GM12878 (cell line): ENCODE data around the gene VEGFB. TPM values are rescaled to one million over a fixed set of nuclear protein-coding genes. Genes with fewer than 3 reads are reported as not detected.

ENCODE experiments used
- BMI1 ChIP-seq: fragments of 450-650 bp; IDR thresholded peaks from 2 replicates; pipeline ENCODE4 v1.6.1; 2016; ENCODE audit warnings: mild to moderate bottlenecking, moderate library complexity, borderline replicate concordance
- CBX5 ChIP-seq: sonication (generic); IDR thresholded peaks from 2 replicates; pipeline ENCODE4 v1.6.1; 2016; ENCODE audit warnings: low read depth, moderate library complexity, mild to moderate bottlenecking, inconsistent platforms
- CREB1 ChIP-seq: IDR thresholded peaks from 2 replicates; pipeline ENCODE4 v1.6.1; 2012; ENCODE audit warnings: low read depth, mild to moderate bottlenecking, inconsistent platforms
- EGR1 ChIP-seq, 2 experiments: IDR thresholded peaks; 1 replicate in 1 of 2; 2 replicates in 1 of 2; pipeline ENCODE4 v1.6.1; 2011 to 2012; ENCODE audit warnings: low read depth in 2 of 2, low read length in 2 of 2, borderline replicate concordance in 1 of 2, mild to moderate bottlenecking in 1 of 2, moderate library complexity in 1 of 2
- EP300 ChIP-seq, 2 experiments: fragments of 150-350 bp in 1 of 2; IDR thresholded peaks; 2 replicates each; pipeline ENCODE4 v1.6.1; 2011 to 2012; ENCODE audit warnings: low read depth in 2 of 2, low read length in 2 of 2, borderline replicate concordance in 1 of 2, improper control_type of control experiment in 1 of 2, inconsistent platforms in 1 of 2; ENCODE audit not compliant: control insufficient read depth in 1 of 2
- KDM1A ChIP-seq: fragments of 200-600 bp; sonication (generic); IDR thresholded peaks from 2 replicates; pipeline ENCODE4 v1.6.1; 2016; ENCODE audit warnings: borderline replicate concordance
- NRF1 ChIP-seq: conservative IDR thresholded peaks from 2 replicates; pipeline ENCODE4 v1.6.1; 2011; ENCODE audit warnings: mild to moderate bottlenecking, low read depth, low read length, improper control_type of control experiment
- PAX8 ChIP-seq: fragments of 450-650 bp; IDR thresholded peaks from 2 replicates; pipeline ENCODE4 v1.6.1; 2017; ENCODE audit warnings: mild to moderate bottlenecking, moderate library complexity
- RB1 ChIP-seq: fragments of 450-650 bp; formaldehyde crosslinking; IDR thresholded peaks from 2 replicates; pipeline ENCODE4 v1.6.1; 2017; ENCODE audit warnings: mild to moderate bottlenecking, borderline replicate concordance
- SPI1 ChIP-seq: IDR thresholded peaks from 2 replicates; pipeline ENCODE4 v1.6.1; 2011; ENCODE audit warnings: low read depth, mild to moderate bottlenecking, low read length, moderate library complexity, borderline replicate concordance; ENCODE audit not compliant: insufficient read depth
- SUPT20H ChIP-seq: IDR thresholded peaks from 2 replicates; pipeline ENCODE4 v1.6.1; 2011; ENCODE audit warnings: low read depth, mild to moderate bottlenecking, low read length, moderate library complexity, borderline replicate concordance; ENCODE audit not compliant: control insufficient read depth
- ZNF274 ChIP-seq: IDR thresholded peaks from one replicate; pipeline ENCODE4 v1.8.0; 2011; ENCODE audit not compliant: insufficient read length, insufficient read depth
- ZSCAN29 ChIP-seq: fragments of 450-650 bp; IDR thresholded peaks from 2 replicates; pipeline ENCODE4 v1.6.1; 2017; ENCODE audit warnings: mild to moderate bottlenecking, moderate library complexity
- polyA plus RNA-seq, 11 experiments: library from polyadenylated mRNA; depleted of rRNA in 4 of 11; unstranded in 6 of 11; stranded (reverse) in 5 of 11; fragments of >200 nt; fragmentation: Nextera tagmentation in 4 of 11; fragmentation: Illumina TruSeq in 1 of 11; extraction: Ambion mirVana in 4 of 11; extraction: Trizol in 1 of 11; gene quantifications; 1 replicate in 1 of 11; 2 replicates in 10 of 11; pipeline versions ENCODE4 v1.2.1 to v1.2.3, GENCODE V29; 2011 to 2016; ENCODE audit warnings: inconsistent platforms in 2 of 11, missing spikeins in 2 of 11, low read depth in 1 of 11
- total RNA-seq, 4 experiments: library from RNA; depleted of rRNA in 3 of 4; stranded (reverse); fragments of >200 nt in 3 of 4; fragmentation: Illumina TruSeq in 1 of 4; extraction: Trizol in 1 of 4; gene quantifications; 2 replicates each; pipeline versions ENCODE4 v1.2.1 to v1.2.3, GENCODE V29; 2013 to 2021
- TF ChIP-seq, protein P1 (sequence below): fragments of 450-650 bp; IDR thresholded peaks from 2 replicates; pipeline ENCODE4 v1.6.1; 2016; ENCODE audit warnings: mild to moderate bottlenecking
- TF ChIP-seq, protein P2 (sequence below): fragments of 450-650 bp; IDR thresholded peaks from 2 replicates; pipeline ENCODE4 v1.6.1; 2016; ENCODE audit warnings: mild to moderate bottlenecking
- TF ChIP-seq, protein P3 (sequence below): IDR thresholded peaks from 2 replicates; pipeline ENCODE4 v1.6.1; 2012; ENCODE audit warnings: improper control_type of control experiment, low read depth, low read length; ENCODE audit not compliant: insufficient replicate concordance
- TF ChIP-seq, protein P4 (sequence below): fragments of 450-650 bp; IDR thresholded peaks from 2 replicates; pipeline ENCODE4 v1.6.1; 2014; ENCODE audit warnings: mild to moderate bottlenecking
- TF ChIP-seq, protein P5 (sequence below): IDR thresholded peaks from 2 replicates; pipeline ENCODE4 v1.6.1; 2011; ENCODE audit warnings: low read depth, mild to moderate bottlenecking, low read length, moderate library complexity, borderline replicate concordance; ENCODE audit errors: extremely low read depth

Gene VEGFB
- total and polyA plus RNA-seq, 10 of the 15 experiments (the other 5 are each of a cell fraction or from before 2014, with no cell fraction given), result 7.0 to 75.8 (median 20.3) TPM

DNA sequence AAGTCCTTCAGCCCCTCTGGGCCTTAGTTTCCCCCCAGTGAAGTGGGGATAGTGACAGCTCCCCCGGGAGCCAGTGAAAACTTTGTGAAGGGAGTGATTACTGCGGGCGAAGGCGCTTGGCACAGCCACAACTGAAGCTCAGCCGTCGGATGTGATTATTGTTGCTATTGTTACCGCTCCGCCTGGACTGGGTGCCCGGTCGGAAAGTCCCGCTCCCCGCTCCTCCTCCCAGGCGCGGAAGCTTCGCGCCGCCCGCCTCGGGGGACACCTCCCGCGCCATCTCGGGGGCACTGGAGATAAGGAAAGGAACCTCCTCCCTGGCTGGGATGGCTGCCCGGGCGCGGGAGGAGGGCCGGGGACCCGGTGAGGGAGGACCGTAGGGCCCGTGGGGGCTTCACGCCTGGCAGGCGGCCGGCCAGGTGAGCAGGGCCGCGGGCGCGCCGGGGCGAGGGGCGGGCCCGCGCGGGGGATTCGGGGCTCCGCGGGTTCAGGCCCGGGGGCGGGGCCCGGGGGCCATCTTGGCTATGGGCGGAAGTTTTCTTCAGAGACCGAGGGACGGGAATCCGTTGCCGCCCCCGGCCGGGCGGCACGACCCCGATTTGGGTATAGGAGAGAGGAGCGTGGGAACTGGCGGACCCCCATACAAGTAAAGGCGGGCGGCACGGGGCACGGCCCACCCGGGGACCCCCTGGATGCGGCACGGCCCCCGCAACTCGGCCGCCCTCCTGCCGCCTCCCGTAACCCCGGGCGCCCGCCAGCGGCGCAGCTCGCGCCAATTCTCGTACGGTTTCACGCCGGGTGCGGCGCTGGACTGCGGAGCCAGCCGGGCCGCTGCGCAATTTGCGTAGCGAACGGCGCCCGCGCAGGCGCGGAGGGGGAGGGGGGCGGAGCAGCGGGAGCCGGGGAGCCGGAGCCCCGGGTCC is 50.8 kb downstream of the VEGFB start, which contains the start of gene GPR137 (continued):
- TF ChIP-seq EGR1 (IDR thresholded peaks at IDR 0.05; ENCODE audit: borderline replicate concordance in 1 of 2, low read depth in 2 of 2, low read length in 2 of 2) (peak; percentile 69 to 99), RB1 (peak; percentile 75; the same call in 1 of the 2 replicates), BMI1 (no peak), CBX5 (no peak), SPI1 (no peak), EP300 (IDR thresholded peaks at IDR 0.05; ENCODE audit: borderline replicate concordance in 1 of 2, control insufficient read depth in 1 of 2, low read depth in 2 of 2, low read length in 2 of 2) (no peak), ZSCAN29 (no peak), SUPT20H (no peak), CREB1 (0 out of 2 replicates have a peak, but pooled peaks have one; percentile 23), NRF1 (peak; percentile 80), PAX8 (no peak), KDM1A (no peak), ZNF274 (no peak)
- TF ChIP-seq, protein P1, sequence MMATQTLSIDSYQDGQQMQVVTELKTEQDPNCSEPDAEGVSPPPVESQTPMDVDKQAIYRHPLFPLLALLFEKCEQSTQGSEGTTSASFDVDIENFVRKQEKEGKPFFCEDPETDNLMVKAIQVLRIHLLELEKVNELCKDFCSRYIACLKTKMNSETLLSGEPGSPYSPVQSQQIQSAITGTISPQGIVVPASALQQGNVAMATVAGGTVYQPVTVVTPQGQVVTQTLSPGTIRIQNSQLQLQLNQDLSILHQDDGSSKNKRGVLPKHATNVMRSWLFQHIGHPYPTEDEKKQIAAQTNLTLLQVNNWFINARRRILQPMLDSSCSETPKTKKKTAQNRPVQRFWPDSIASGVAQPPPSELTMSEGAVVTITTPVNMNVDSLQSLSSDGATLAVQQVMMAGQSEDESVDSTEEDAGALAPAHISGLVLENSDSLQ, result peak; percentile 25; the same call in 1 of the 2 replicates
- TF ChIP-seq, protein P2, sequence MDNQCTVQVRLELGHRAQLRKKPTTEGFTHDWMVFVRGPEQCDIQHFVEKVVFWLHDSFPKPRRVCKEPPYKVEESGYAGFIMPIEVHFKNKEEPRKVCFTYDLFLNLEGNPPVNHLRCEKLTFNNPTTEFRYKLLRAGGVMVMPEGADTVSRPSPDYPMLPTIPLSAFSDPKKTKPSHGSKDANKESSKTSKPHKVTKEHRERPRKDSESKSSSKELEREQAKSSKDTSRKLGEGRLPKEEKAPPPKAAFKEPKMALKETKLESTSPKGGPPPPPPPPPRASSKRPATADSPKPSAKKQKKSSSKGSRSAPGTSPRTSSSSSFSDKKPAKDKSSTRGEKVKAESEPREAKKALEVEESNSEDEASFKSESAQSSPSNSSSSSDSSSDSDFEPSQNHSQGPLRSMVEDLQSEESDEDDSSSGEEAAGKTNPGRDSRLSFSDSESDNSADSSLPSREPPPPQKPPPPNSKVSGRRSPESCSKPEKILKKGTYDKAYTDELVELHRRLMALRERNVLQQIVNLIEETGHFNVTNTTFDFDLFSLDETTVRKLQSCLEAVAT, result peak; percentile 72; the same call in 1 of the 2 replicates
- TF ChIP-seq, protein P3, sequence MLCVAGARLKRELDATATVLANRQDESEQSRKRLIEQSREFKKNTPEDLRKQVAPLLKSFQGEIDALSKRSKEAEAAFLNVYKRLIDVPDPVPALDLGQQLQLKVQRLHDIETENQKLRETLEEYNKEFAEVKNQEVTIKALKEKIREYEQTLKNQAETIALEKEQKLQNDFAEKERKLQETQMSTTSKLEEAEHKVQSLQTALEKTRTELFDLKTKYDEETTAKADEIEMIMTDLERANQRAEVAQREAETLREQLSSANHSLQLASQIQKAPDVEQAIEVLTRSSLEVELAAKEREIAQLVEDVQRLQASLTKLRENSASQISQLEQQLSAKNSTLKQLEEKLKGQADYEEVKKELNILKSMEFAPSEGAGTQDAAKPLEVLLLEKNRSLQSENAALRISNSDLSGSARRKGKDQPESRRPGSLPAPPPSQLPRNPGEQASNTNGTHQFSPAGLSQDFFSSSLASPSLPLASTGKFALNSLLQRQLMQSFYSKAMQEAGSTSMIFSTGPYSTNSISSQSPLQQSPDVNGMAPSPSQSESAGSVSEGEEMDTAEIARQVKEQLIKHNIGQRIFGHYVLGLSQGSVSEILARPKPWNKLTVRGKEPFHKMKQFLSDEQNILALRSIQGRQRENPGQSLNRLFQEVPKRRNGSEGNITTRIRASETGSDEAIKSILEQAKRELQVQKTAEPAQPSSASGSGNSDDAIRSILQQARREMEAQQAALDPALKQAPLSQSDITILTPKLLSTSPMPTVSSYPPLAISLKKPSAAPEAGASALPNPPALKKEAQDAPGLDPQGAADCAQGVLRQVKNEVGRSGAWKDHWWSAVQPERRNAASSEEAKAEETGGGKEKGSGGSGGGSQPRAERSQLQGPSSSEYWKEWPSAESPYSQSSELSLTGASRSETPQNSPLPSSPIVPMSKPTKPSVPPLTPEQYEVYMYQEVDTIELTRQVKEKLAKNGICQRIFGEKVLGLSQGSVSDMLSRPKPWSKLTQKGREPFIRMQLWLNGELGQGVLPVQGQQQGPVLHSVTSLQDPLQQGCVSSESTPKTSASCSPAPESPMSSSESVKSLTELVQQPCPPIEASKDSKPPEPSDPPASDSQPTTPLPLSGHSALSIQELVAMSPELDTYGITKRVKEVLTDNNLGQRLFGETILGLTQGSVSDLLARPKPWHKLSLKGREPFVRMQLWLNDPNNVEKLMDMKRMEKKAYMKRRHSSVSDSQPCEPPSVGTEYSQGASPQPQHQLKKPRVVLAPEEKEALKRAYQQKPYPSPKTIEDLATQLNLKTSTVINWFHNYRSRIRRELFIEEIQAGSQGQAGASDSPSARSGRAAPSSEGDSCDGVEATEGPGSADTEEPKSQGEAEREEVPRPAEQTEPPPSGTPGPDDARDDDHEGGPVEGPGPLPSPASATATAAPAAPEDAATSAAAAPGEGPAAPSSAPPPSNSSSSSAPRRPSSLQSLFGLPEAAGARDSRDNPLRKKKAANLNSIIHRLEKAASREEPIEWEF, result no peak
- TF ChIP-seq, protein P4, sequence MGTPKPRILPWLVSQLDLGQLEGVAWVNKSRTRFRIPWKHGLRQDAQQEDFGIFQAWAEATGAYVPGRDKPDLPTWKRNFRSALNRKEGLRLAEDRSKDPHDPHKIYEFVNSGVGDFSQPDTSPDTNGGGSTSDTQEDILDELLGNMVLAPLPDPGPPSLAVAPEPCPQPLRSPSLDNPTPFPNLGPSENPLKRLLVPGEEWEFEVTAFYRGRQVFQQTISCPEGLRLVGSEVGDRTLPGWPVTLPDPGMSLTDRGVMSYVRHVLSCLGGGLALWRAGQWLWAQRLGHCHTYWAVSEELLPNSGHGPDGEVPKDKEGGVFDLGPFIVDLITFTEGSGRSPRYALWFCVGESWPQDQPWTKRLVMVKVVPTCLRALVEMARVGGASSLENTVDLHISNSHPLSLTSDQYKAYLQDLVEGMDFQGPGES, result no peak; the same call in 1 of the 2 replicates
- TF ChIP-seq, protein P5, sequence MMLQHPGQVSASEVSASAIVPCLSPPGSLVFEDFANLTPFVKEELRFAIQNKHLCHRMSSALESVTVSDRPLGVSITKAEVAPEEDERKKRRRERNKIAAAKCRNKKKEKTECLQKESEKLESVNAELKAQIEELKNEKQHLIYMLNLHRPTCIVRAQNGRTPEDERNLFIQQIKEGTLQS, result no peak
